ENCODE measurements around the gene GABRB3. TPM values are rescaled to one million over a fixed set of nuclear protein-coding genes. Genes with fewer than 3 reads are reported as not detected.

Gene GABRB3
- polyA plus RNA-seq, 2 of the 4 experiments (the other 2 are of a cell fraction): 81.9 to 129 TPM

DNA sequence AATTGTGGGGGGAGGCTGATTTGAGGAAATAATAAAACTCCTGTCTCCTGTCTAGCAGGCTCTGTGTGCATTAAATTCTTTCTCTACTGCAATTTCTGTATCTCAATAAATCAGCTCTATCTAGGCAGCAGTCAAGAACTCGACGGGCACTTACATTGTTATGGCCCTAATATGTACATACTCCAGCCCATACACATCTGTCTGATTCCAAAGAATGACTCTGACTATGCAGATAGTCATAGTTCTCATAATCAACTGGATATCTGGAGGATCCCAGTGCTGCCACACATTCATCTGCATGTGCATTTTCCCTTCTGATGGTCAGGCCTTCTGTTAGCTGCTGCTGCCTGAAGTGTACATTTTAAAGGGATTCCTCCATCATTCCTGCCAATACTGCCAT is 114.6 kb downstream of the GABRB3 start:
- Histone ChIP-seq H3K4me2 (no peak overlapping the region), H3K4me1 (peaks cover 25% of the 10 kb centered on the region), H3K4me3 (no peak overlapping the region), H3K9me3 (no peaks in the 10 kb centered on the region), H3K27ac (no peak overlapping the region)
- ChIA-PET POLR2A (no interaction called here), CTCF (interaction anchor here (1.3 kb wide), 1 partner anchor 29 kb away, joined by 3 read pairs; no protein-coding TSS in a partner anchor)
- WGBS (ENCODE audit: missing lambda C conversion rate): 47% methylated on average over 2 of the region's 2 CpGs
- FAIRE-seq: no peak
- TF ChIP-seq, protein P1, sequence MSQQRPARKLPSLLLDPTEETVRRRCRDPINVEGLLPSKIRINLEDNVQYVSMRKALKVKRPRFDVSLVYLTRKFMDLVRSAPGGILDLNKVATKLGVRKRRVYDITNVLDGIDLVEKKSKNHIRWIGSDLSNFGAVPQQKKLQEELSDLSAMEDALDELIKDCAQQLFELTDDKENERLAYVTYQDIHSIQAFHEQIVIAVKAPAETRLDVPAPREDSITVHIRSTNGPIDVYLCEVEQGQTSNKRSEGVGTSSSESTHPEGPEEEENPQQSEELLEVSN (IDR thresholded peaks at IDR 0.05; ENCODE audit: borderline replicate concordance, low read depth): no peak
- no peak for TF ChIP-seq PHF8 (IDR thresholded peaks at IDR 0.05; ENCODE audit: borderline replicate concordance, low read depth)
- no peak for TF ChIP-seq ATOH8 (CRISPR knock-in tag; IDR thresholded peaks at IDR 0.05; ENCODE audit: low read depth)
- TF ChIP-seq JUNB (IDR thresholded peaks at IDR 0.05): no peak
- no peak for TF ChIP-seq HDAC2 (IDR thresholded peaks at IDR 0.05)
- no peak for TF ChIP-seq CBX2 (IDR thresholded peaks at IDR 0.05; ENCODE audit: borderline replicate concordance, low read depth)
- TF ChIP-seq CHD4 (IDR thresholded peaks at IDR 0.05; ENCODE audit: borderline replicate concordance): no peak
- TF ChIP-seq, protein P2, sequence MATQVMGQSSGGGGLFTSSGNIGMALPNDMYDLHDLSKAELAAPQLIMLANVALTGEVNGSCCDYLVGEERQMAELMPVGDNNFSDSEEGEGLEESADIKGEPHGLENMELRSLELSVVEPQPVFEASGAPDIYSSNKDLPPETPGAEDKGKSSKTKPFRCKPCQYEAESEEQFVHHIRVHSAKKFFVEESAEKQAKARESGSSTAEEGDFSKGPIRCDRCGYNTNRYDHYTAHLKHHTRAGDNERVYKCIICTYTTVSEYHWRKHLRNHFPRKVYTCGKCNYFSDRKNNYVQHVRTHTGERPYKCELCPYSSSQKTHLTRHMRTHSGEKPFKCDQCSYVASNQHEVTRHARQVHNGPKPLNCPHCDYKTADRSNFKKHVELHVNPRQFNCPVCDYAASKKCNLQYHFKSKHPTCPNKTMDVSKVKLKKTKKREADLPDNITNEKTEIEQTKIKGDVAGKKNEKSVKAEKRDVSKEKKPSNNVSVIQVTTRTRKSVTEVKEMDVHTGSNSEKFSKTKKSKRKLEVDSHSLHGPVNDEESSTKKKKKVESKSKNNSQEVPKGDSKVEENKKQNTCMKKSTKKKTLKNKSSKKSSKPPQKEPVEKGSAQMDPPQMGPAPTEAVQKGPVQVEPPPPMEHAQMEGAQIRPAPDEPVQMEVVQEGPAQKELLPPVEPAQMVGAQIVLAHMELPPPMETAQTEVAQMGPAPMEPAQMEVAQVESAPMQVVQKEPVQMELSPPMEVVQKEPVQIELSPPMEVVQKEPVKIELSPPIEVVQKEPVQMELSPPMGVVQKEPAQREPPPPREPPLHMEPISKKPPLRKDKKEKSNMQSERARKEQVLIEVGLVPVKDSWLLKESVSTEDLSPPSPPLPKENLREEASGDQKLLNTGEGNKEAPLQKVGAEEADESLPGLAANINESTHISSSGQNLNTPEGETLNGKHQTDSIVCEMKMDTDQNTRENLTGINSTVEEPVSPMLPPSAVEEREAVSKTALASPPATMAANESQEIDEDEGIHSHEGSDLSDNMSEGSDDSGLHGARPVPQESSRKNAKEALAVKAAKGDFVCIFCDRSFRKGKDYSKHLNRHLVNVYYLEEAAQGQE (IDR thresholded peaks at IDR 0.05): no peak
- ATAC-seq: no peak
- DNase-seq (ENCODE audit: low read depth in 1 of 2, low spot score in 1 of 2): no peak

DNA sequence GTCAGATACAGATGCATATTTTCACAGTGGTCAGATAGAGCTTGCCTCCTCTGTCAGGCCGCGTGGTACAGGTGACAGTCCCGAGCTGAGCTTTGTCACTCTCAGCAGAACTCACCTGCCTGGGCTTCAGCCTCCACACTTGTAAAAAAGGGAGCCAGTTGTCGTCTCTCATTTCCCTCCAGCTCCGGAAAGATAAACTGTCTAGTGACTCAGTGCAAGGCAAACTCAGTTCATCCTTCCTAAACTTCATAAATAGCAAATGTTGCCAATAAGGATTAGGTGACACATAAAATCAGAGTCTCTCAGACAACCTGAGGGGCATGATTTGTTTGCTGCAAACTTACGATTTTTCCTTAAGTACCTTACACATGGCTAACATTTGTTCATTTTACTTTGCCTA is 116.8 kb downstream of the GABRB3 start:
- DNase-seq (ENCODE audit: low read depth in 1 of 2, low spot score in 1 of 2) (no peak), ATAC-seq (no peak), FAIRE-seq (no peak)
- CTCF ChIA-PET: interaction anchor here (0.7 to 1.3 kb wide), 3 partner anchors 25 to 210 kb away, joined by 3 to 4 read pairs (median 3); partner anchors contain the start of gene GABRA5
- TF ChIP-seq EHMT2 (IDR thresholded peaks at IDR 0.05; ENCODE audit: low read depth) (no peak), HES2 (IDR thresholded peaks at IDR 0.05) (no peak), RCOR1 (IDR thresholded peaks at IDR 0.05; ENCODE audit: low read depth, low read length) (no peak), NPAS2 (CRISPR knock-in tag; IDR thresholded peaks at IDR 0.05; ENCODE audit: borderline replicate concordance) (no peak), MAZ (IDR thresholded peaks at IDR 0.05; ENCODE audit: borderline replicate concordance, low read depth, low read length) (no peak), HOXA7 (CRISPR knock-in tag; IDR thresholded peaks at IDR 0.05) (no peak), NR3C1 (IDR thresholded peaks at IDR 0.05) (no peak), POLR2A (IDR thresholded peaks at IDR 0.05; ENCODE audit: low read length) (no peak), ATOH8 (CRISPR knock-in tag; IDR thresholded peaks at IDR 0.05; ENCODE audit: low read depth) (no peak), POLR2AphosphoS2 (conservative IDR thresholded peaks at IDR 0.05; ENCODE audit: low read length) (no peak), SREBF2 (IDR thresholded peaks at IDR 0.05) (no peak), PHF8 (IDR thresholded peaks at IDR 0.05; ENCODE audit: borderline replicate concordance, low read depth) (no peak), CTCF (IDR thresholded peaks at IDR 0.05) (no peak), SMC3 (IDR thresholded peaks at IDR 0.05) (no peak), USF2 (IDR thresholded peaks at IDR 0.05) (no peak), JUN (IDR thresholded peaks at IDR 0.05) (no peak), ZC3H11A (IDR thresholded peaks at IDR 0.05) (no peak), FOXS1 (CRISPR knock-in tag; IDR thresholded peaks at IDR 0.05) (no peak)
- Histone ChIP-seq H3K9me3 (no peaks in the 10 kb centered on the region), H3K4me1 (peaks cover 7% of the 10 kb centered on the region), H3K4me3 (no peak overlapping the region), H3K4me2 (no peak overlapping the region), H3K27ac (0 out of 6 replicates have a peak overlapping the region, but pooled peaks of 1 of the 2 experiments have one; percentile 10)
- POLR2A ChIA-PET: interaction anchor here (1.2 kb wide), 1 partner anchor 27 kb away, joined by 3 read pairs; no protein-coding TSS in a partner anchor
- 42% methylated on average over 6 of the region's 6 CpGs for WGBS (ENCODE audit: missing lambda C conversion rate)
